Superior temporal gyrus (tissue), 1 donor: ENCODE data around the gene AP5Z1.
A peak's percentile ranks its signal among the peaks of the same experiment; 100 is the strongest.

ENCODE experiments used
- DNase-seq: peaks from one replicate; pipeline ENCODE4 v3.0.0-alpha.2; 2016; ENCODE audit errors: extremely low spot score

The AP5Z1 gene

DNA sequence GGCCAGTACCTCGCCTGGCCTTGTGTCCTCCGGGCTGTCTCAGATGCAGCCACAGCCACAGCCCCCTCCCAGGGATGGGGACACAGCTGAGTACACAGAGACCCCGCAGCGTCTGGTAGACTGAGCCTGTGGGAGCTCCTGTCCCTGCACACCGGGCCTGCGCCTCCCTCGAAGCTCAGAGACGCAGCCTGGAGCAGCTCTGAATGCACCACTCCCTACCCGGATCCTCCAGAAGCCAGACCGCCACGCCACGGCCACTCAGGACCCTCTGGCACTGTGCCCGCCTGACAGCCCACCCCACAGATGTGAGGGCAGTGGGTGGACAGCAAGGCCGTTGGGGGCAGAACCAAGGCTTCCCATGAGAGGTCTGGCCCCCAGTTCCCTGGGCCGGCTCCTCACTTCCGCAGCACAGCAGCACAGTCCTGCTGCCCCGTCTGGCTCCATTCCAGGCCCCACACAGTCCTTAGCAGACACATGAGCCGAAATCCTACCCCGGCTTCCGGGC is 45.6 kb downstream of the AP5Z1 start:
- no peak for DNase-seq

DNA sequence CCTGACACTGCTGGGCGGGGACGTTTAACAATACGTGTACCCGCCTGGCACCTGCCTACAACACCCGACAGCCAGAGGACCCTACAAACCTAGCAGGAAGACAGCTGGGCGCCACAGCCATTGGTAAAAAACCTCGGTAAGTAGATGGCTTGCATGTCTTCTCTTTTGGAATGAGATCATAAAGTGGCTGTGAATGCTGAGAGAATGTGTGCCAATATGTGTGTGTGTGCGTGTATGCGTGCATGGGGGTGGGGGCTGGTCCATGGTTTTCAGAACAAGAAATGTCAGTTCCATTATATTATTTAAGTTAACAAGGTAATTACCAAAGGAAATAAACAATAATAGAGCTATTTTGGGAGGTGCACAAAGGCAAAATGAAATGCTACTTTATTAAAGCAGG is 47.3 kb downstream of the AP5Z1 start:
- no peak for DNase-seq

- no peak for DNase-seq
Observed at GRCh38 chr7:4823441-4824119, 48.2 kb downstream of the AP5Z1 start.

- DNase-seq = no peak
Observed at GRCh38 chr7:4824120-4824775, 48.8 kb downstream of the AP5Z1 start.

DNA sequence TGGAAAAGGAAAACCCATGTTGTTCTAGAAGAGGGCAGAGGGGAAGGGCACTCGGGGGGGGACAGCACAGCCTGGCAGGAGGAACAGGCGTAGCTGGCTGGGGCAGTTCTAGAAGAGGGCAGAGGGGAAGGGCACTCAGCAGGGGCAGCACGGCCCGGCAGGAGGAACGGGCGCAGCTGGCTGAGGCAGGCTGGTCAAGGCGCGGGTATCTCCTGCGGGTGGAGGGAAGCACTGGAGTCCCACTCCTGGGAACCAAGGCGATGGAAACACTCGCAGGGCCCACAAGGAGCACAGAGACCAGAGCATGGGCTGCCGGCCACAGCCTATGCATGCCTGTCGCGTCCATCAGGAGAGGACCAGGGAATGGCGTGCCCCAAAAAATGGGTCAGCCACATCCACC is 49.7 kb downstream of the AP5Z1 start:
- DNase-seq = no peak

DNA sequence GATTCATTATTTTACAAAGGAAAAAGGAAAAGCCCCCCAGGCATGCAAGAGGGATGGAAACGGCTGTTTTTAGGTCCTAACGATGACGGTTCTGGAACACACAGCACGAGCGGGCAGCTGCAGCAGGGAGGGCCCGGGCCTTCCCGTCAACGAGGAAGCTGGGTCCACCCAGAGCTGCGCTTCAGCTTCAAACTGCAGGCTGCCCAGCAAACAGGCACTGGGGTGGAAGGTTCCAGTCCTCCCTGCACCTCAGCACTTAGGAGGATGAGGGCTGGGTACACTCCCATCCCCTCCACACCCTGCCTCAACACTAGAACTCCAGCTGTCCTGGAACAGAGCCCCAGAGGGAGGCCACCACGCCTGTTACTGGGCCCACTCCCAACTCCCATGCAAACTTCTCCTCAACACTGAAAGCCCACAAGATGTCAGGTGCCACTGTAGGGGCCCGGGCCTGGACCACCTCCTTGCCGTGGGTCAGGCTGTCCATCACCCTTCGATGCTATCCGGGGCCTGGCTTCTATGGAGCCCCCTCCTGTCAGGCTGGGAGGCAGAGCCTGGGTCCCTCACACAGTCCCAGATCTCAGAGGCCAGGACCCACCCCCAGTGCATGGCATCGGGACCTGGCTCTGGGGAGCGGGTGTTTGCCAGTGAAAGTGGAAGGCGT is 53.4 kb downstream of the AP5Z1 start:
- DNase-seq = no peak

DNA sequence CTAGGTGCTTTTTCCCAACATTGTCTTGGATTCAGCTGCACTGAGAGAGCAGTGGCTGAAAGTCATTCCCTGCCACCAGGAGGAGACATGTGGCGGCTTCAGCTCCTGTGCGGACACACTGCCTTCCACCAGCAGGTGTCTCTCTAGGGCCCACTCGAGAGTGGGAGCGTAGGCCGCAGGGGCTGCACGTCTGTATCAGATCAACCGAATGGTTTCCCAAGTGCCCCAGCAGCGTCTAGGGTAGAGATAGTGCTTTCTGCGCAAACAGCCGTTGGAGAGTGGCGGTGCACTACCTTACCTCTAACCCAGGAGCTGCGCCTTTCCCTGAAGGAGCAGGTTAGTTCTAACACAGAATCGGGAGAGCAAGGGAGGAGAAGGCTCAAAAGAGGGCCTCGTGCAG is 54.8 kb downstream of the AP5Z1 start:
- DNase-seq = peak; percentile 39

DNA sequence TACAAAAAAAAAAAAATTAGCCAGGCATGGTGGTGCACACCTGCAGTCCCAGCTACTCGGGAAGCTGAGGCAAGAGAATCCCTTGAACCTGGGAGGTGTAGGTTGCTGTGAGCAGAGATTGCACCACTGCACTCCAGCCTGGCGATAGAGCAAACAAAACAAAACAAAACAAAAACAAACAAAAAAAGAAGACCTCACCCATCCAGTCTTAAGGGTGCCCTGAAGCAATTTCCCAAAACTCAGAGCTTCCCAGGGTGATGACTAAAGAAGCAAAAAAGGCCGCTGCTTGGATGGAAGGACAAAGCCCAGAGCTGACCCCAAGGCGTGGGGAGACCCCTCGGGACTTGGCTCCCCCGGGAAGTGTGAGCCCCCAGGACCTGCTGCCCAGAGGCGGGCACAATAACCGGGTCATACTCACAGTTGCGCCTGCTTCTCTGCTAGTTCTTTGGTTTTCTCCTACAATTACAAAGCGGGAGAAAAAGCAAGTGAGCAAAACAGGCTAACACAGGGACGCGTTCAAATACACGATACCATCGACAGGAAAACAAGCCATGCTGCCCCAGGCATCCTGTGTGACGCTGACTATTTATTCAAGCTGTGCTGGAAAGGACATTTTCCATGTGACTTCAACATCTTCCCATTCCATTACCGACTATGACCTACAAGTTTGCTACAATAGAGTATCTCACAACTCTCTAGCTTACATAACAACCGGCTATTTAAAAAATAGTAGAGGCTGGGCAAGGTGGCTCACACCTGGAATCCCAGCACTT is 56.5 kb downstream of the AP5Z1 start:
- DNase-seq = no peak

DNA sequence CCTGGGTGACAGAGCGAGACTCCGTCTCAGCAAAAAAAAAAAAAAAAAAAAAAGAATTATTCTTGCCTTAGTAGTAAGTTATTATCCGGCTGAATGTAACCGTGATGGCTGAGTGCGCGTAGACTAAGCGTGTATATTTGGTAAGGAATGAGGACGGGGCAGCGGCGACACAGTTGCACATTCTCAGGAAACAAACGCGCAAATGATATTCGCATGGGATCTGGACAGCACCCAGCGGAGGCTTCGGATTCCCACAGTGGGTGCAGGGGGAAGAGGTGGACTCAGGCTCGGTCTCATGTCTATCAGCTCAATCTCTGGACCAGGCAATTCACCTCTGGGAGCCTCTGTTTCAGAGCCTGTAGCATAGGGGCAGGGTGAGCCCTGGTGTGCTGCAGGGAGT is 57.3 kb downstream of the AP5Z1 start:
- no peak for DNase-seq

DNA sequence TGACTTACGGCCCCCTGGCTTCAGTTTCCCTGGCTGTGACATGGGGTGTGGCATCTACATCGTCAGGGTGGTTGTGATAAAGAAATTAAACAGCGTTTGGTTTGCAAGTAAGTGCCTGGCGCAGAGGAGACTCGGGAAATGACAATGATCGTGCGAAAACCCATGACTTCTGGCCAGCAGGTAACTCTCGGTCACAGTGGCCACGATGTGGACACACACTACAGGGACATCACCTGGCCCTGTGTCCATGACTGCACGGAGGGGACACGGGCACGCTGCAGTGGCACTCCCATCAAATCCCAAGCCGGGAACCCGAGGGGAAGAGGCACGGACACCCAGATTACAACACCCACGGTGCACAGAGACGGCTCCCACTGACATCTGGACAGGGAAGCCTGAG is 57.8 kb downstream of the AP5Z1 start:
- DNase-seq = no peak

DNA sequence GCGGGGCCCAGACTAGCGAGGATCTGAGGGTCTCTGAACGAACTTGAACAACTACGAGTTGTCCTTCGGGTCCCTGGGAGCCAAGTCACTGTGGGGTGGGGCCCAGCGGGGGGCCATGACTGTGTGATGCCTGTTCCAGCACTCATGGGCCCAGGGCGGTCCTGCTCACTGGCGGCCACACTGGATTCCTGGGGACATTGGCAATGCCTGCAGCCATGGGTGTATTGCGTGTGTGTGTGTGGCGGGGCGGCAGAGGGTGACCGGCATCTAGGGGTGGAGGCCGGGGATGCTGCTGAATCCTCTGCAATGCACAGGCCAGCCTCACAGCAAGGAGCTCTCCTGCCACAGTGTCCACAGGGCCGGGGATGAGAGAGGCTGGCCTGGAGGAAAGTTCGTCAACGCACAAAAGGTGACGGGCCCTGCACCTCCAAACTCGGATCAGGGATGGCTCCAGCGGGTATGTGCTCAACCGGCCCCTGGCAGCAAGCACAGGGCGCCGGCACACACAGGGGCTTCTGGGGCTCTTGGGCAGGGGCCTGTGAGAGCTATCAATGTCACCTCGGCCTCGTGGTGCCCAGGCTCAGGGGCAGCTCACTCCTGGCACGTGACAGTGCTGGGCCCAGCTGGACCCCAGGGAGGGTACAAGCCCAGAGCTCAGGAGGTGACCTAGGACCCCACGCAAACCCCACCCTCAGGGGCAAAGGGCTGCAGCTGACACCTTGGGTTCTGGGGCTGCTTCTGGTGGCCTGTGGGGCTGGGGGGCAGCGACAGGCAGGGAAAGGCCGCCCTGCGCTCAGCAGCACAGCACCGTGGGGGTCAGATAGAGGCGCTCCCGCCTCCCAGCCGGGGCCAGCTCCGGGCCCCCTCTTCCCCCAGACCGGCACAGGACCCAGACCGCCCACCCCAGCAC is 58.5 kb downstream of the AP5Z1 start:
- DNase-seq = no peak

DNA sequence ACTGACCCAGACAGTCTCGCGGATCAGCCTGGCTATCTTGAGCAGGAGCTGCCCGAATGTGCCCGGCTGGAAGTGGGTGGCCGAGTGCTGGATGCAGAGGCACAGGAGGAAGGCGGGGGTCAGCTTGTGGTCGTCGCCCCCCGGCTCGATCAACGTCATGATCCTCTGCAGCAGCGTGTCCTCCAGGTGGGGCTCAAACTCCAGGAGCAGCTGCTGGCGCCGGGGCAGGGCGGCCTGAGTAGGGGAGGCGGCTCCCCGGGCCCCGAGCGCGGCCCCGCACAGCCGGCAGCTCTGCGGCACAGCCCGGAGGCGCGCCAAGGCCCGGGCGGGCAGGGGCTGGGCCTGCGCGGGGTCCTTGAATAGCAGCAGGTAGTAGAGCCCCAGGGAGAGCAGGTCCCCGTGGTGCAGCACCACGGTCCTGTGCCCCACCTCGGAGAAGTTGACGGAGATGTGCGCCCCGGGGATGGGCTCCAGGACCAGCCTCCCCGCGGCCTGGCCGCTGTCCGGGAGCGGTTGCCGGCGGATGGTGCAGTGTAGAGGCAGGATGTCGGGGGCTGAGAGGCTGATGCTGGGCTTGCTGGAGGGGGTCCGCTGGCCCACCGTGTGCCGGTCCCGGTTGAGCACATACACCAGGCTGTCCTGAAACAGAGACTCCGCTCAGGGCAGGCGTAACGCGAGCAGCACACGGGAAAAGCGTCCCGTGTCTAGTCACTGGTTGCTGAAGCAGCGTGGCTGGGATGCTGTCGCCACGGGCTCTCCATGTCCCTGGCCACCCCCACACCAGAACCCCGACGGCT is 59.4 kb downstream of the AP5Z1 start:
- DNase-seq = no peak

GRCh38 chr7:4835398-4836205 is 60.2 kb downstream of the AP5Z1 start:
- DNase-seq = no peak

DNA sequence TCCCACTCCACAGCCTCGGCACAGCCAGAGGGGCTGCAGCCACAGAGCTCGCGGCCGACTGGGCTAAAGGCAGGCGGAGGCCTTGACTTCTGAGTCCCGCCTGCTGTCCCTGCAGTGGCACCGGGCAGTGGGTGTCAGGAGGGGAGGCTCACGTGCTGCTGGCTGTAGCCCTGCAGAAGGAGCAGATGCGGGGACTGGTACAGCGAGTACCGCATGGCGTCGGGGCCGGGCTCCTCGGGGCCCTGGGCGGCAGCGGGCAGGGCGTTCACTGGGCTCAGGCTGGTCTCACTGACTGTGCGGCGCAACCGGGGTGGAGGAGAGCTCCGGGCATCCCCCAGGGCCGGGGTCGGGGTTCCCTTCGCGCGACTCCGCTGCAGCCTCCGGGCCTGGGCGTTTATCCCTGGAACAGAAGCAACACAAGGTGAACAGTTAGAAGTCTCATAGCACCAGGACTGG is 60.8 kb downstream of the AP5Z1 start:
- no peak for DNase-seq

GRCh38 chr7:4837041-4837802 is 61.8 kb downstream of the AP5Z1 start:
- no peak for DNase-seq

DNA sequence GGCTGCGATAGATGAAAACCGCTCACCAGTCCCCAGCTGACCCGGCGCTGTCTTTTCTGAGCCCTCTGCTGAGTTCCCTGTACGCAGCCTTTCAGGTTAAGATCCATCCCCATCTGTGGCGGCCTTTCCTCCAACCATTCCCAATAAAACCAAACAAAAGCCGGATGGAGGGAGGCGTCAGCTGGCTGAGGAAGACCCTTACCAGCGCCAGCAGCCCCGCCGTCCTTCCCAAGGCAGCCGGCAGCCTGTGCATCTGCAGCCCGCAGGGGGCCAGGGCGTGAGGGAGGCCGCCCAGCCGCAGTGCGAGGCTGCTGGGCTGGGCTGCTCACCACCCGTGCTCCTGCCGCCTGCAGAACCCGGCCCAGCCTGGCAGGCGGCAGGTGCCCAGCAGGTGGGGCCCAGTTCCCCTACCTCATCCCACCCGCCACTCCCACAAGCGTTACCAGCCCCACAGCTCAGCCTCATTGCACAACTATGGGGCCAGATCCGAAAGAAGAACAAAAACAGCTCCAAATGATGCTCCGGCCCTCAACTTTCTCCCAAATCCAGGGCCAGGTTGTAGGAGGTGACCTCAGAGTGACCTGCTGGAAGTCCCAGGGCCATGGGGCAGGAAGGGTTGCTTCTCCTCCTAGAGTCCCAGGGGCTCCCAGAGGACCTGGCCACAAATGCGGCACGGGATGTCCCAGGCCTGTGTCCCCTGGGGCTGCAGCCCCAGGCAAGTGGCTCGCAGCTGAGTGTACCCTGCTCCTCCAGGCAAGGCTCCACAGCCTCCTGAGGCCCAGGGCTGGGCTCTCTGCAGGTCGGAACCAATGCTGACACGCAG is 62.6 kb downstream of the AP5Z1 start:
- no peak for DNase-seq

- DNase-seq = no peak
Observed at GRCh38 chr7:4838626-4839334, 63.4 kb downstream of the AP5Z1 start.
